Ishikawa (cell line): Measurements from ENCODE around the gene GBX1.

Experiments used
- CREB1 ChIP-seq: IDR thresholded peaks from 2 replicates; pipeline ENCODE4 v1.6.1; 2012; ENCODE audit warnings: low read depth
- EP300 ChIP-seq: IDR thresholded peaks from 2 replicates; pipeline ENCODE4 v1.6.1; 2012; ENCODE audit warnings: borderline replicate concordance
- FOXM1 ChIP-seq: IDR thresholded peaks from 2 replicates; pipeline ENCODE4 v1.6.1; 2012; ENCODE audit warnings: low read depth, borderline replicate concordance
- MAX ChIP-seq: IDR thresholded peaks from 2 replicates; pipeline ENCODE4 v1.6.1; 2012
- RAD21 ChIP-seq: IDR thresholded peaks from 2 replicates; pipeline ENCODE4 v1.6.1; 2012; ENCODE audit warnings: low read depth
- REST ChIP-seq: IDR thresholded peaks from 2 replicates; pipeline ENCODE4 v1.6.1; 2012; ENCODE audit warnings: low read depth, mild to moderate bottlenecking
- TAF1 ChIP-seq: IDR thresholded peaks from 2 replicates; pipeline ENCODE4 v1.6.1; 2012; ENCODE audit warnings: low read depth, mild to moderate bottlenecking
- TCF12 ChIP-seq: IDR thresholded peaks from 2 replicates; pipeline ENCODE4 v1.6.1; 2012; ENCODE audit warnings: low read depth
- YY1 ChIP-seq: IDR thresholded peaks from 2 replicates; pipeline ENCODE4 v1.6.1; 2012; ENCODE audit warnings: low read depth
- ZBTB7A ChIP-seq: IDR thresholded peaks from 2 replicates; pipeline ENCODE4 v1.6.1; 2012; ENCODE audit warnings: low read depth

GRCh38 chr7:151128144-151128543 is 39.4 kb downstream of the GBX1 start:
- no peak for TF ChIP-seq TCF12
- no peak for TF ChIP-seq EP300
- TF ChIP-seq CREB1 = no peak
- no peak for TF ChIP-seq MAX
- TF ChIP-seq YY1 = no peak
- TF ChIP-seq REST = no peak
- TF ChIP-seq ZBTB7A = no peak
- no peak for TF ChIP-seq RAD21
- TF ChIP-seq FOXM1 = no peak
- TF ChIP-seq TAF1 = no peak
